Measurements from ENCODE around the gene EEF2KMT.
"Not testable (repeated sequence)": the region's sequence is repeated elsewhere in the genome, so short reads cannot be mapped to it uniquely, and the experiment has no call there.

DNA sequence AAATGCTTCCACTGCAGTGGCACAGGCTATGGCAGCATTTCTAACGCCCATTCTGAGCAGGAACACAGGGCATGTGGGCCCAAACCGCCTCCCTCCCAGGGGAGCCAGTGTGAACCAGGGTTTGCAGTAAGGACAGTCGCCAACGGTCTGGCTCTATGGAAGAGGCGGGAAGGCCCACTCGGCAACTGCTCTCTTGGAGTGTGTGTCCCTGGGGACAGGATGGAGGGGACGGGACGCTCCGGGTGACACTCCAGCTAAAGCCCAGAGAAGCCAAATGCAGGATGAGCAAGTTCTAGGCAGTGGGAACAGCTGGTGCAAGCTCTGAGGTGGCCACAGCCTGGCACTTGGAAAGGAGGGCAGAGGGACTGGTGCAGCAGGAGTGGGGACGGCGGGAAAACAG lies 3.8 kb downstream of the EEF2KMT start:
- TF ChIP-seq CTCF (conservative IDR thresholded peaks at IDR 0.05; ENCODE audit: low read length); EZH2phosphoT487 (IDR thresholded peaks at IDR 0.05; ENCODE audit: borderline replicate concordance): not testable (repeated sequence)
